Left forelimb (tissue), 1 donor: ENCODE results near the gene SHD.
"Not testable (repeated sequence)": the region's sequence is repeated elsewhere in the genome, so short reads cannot be mapped to it uniquely, and the experiment has no call there.

Experiments used
- DNase-seq: peaks from one replicate; pipeline ENCODE4 v3.0.0-alpha.2; 2018; ENCODE audit warnings: low spot score

The SHD gene

DNA sequence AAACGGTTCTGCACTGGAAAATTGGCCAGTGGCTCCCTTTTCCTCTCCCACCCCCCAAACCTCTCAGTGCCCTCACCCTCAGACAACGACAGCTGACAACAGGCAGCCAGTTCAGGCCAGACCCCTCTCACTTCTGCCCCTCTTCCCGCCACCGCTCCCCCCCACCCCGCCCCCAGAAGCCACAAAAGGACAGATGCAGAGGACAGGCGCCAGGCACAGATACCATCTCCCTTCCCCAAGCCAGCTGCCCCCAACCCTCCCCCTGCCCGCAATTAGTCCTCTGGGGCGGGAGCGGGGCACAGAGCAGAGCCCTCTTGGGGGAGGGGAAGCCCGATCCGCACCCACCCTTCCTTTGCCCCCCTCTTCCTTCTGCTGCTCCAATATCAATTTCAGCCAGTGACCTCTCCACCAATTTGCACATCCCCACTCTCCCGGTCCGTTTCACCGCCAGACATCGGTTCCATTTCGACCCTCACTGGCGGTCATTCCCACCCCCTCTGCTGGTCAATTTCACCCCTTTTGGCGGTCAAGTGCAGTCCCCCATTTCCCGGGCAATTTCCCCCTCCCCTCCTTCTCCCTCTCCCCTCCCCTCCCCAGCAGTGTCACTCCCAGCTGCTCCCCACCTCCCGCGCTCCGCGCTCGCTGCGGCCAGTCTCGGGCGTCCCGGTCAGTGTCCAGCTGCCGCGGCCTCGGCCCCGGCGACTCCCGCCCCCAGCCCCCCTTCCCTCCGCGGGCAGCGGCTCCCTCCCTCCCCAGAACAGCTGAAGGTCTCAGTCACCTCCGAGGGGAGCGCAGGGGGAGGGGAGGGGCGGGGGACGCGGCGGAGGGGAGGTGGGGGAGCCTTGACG is at the start of gene SHD:
TSS of gene SHD (plus strand) at position 848 of the 848 bp plus-strand sequence. CDS start 798 bp downstream, outside the sequence.
- peak; percentile 77 for DNase-seq

- not testable (repeated sequence) for DNase-seq
Measured at GRCh38 chr19:4230237-4230636, 48.8 kb upstream of the SHD start.

GRCh38 chr19:4231521-4231920 is 47.5 kb upstream of the SHD start:
- not testable (repeated sequence) for DNase-seq

DNA sequence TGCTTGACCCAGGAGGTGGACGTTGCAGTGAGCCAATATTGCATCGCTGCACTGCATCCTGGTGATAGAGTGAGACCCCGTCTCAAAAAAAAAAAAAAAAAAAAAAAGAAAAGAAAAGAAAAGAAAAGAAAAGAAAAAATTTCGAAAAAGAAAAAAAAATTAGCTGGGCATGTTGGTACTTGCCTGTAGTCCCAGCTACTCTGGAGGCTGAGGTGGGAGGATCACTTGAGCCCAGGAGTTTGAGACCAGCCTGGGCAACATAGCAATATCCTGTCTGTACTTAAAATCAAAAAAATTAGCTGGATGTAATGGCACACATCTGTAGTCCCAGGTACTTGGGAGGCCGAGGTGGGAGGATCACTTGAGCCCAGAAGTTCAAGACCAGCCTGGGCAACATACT is 46.9 kb upstream of the SHD start:
- not testable (repeated sequence) for DNase-seq

GRCh38 chr19:4232614-4233281 is 46.3 kb upstream of the SHD start:
- no peak for DNase-seq

DNA sequence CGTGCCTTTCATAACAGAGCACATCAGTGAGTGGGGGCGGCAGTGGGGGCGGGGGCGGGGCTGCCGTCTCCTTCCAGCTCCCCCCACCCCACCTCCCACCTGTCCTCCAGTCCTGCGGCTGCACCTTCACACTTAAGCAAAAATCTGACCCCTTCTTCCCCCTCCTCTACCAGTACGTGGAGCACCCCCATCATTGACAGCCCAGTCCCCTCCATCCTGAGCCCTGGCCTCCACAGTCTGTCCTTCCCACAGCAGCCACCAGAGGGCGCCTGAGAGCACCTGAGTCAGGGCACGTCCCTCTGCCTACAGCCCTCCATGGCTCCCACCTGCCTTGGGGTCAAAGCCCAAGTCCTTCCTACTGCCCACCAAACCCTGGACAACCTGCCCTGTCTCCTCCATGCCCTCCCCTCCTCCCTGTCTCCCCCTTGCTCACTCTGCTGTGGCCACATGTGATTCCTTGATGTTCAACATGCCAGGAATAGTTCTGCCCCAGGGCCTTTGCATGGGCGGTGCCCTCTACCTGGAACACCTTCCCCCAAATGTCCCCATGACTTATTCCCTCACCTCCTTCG is 45.7 kb upstream of the SHD start:
- no peak for DNase-seq

- no peak for DNase-seq
Measured at GRCh38 chr19:4234142-4234861, 44.8 kb upstream of the SHD start.

DNA sequence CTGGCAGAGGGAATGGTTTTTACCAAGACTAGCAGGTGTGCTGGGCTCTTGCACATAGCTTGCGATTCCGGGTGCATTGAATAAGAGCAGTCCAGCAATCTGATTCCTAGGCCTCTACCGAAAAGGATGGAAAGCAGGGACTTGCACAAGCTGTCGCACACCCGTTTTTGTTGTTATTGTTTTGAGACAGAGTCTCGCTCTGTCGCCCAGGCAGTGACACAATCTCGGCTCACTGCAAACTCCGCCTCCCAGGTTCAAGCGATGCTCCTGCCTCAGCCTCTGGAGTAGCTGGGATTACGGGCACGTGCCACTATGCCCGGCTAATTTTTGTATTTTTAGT is 44.2 kb upstream of the SHD start:
- no peak for DNase-seq

DNA sequence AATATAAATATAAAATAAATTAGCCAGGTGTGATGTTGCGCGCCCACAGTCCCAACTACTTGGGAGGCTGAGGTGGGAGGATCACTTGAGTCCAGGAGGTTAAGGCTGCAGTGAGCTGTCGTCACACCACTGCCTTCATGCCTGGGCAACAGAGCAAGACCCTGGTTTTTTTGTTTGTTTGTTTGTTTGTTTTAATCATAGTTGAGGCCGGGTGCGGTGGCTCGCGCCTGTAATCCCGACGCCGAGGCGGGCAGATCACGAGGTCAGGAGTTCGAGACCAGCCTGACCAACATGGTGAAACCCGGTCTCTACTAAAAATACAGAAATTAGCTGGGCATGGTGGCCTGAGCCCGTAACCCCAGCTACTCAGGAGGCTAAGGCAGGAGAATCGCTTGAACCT is 41.6 kb upstream of the SHD start:
- not testable (repeated sequence) for DNase-seq

DNA sequence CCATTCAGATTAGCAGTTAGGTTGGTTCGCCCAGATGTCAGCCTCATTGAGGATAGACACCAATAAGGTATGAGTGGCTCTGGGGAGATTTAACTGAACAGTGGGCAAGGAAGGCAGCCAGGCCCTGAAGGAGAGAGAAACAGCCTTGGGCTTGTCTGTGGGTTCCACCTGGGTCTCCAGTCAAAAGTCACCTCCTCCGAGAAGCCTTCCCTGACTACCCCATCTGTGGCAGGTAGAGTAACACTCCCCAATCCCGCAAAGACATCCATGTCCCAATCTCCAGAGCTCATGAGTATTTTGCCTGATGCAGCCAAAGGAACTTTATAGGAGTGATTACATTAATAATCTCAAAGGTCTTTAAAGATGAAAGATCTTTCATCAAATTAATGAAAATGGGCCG is 40.2 kb upstream of the SHD start:
- no peak for DNase-seq

DNA sequence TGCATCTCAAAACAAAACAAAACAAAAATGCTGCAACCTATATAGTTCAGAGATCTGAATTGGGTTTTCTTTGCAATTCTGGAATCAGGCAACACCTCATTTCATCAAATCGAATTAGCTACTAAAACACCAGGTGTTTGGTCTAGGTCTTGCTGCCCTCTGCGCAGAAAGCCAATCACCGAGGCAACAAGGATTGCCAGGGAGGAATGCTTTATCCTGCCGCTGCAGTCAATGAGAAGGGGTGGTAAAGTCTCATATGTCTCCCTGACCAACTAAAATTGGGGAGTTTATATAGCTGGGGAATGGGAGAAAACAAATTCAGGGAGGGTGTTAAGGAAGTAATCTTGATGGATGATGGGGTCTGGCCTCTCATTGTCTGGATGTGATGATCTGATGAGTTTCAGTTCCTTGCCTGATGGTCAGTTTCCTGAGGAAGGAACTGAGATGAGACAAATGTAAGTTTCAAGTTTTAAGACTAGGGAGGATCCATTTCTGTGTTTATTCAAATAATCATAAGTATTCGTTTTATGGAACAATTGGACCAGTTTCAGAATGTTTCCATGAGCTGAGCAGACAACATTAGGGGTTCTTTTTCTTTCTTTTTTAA is 37.1 kb upstream of the SHD start:
- DNase-seq = no peak

- DNase-seq = not testable (repeated sequence)
Measured at GRCh38 chr19:4245938-4246337, 33.1 kb upstream of the SHD start.

GRCh38 chr19:4246767-4247593 is 32.1 kb upstream of the SHD start, which contains the start of gene YJU2:
Gene YJU2, plus strand, starts transcription at chr19:4247080. Its CDS starts 67 bp downstream, at chr19:4247147.
- DNase-seq = peak; percentile 96

- DNase-seq = no peak
Measured at GRCh38 chr19:4256563-4256962, 22.5 kb upstream of the SHD start.

DNA sequence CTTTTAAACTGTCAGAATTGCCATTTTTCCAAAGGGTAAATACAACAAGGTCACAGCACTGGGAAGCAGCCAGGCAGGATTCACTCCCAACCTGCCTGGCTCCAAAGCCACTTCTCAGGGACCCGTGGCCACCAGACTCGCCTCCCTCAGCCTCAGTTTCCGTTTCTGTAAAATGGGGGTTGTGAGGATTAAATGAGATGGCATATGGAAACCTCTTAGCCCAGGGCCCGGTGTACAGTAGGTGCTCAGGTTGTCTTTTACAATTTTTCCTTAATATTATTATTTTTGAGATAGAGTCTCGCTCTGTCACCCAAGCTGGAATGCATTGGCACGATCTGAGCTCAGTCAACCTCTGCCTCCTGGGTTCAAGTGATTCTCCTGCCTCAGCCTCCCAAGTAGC is 22.0 kb upstream of the SHD start:
- DNase-seq = no peak

- no peak for DNase-seq
Measured at GRCh38 chr19:4258181-4258580, 20.9 kb upstream of the SHD start.

GRCh38 chr19:4260613-4261191 is 18.4 kb upstream of the SHD start:
- DNase-seq = no peak

DNA sequence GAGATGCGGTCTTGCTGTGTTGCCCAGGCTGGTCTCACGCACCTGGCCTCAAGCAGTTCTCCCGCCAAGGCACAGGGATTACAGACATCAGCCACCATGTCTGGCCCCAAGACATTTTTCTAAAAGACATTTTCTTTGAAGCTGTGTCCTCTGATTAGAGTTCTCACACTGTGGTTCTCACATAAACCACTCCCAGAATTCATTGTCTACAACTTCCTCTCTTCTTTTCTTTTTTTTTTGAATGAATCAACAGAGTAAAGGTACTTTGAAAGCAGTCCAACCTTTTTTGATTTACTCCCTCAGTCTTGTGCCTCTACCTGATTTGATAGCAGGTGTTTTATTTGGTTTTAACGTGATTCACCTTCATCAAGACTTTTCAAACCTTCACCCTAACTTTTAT is 14.3 kb upstream of the SHD start:
- DNase-seq = no peak

DNA sequence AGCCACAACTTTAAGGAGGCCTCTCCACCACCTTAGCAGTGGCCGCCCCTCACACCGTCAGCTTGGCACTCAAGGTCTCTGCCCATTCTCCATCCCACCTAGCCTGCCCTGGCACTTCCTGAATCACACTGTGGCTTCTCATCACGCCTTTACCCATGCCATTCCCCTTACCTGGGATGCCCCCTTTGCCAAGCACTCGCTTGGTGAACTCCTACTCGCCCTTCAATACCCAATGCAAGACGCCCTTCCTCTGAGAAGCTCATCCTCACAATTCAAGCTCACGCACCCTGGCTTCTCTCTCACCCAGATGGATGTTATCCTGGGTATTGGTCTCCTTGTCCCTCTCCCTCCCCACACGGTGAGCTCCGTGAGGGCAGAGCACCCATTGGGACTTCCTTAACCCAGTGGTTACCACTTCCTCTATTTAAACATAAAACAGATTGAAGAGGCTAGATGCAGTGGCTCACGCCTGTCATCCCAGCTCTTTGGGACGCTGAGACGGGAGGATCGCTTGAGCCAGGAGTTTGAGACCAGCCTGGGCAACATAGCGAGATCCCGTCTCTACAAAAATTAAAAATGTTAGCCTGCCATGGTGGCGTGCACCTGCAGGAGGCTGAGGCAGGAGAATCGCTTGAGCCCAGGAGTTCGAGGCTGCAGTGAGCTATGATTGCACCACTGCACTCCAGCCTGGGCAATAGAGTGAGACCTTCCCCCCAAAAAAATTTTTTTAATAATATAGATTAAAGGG is 12.6 kb upstream of the SHD start:
- DNase-seq = no peak
